Measurements from ENCODE around the gene MBD1. TPM values are rescaled to one million over a fixed set of nuclear protein-coding genes. Genes with fewer than 3 reads are reported as not detected.
A peak's percentile ranks its signal among the peaks of the same experiment; 100 is the strongest.

Gene MBD1
- total RNA-seq, 1 donor from 2014 or later: 29.2 TPM

- H3K9ac ChIP-seq (ENCODE audit: low read depth in 1 of 3, low read length in 3 of 3): no peak overlapping the region
- no peaks in the 10 kb centered on the region for H3K27me3 ChIP-seq (ENCODE audit: control insufficient read depth in 3 of 3, insufficient read depth in 3 of 3, low read length in 3 of 3)
- no peaks in the 10 kb centered on the region for H3K9me3 ChIP-seq (ENCODE audit: control insufficient read depth in 3 of 3, low read length in 3 of 3)
- peaks cover 21 to 40% (median 26%) of the 10 kb centered on the region in 3 donors for H3K4me1 ChIP-seq (ENCODE audit: control insufficient read depth in 3 of 3, insufficient read depth in 3 of 3, low read length in 3 of 3)
- H3K36me3 ChIP-seq (ENCODE audit: control insufficient read depth in 3 of 3, insufficient read depth in 3 of 3, low read length in 3 of 3): peaks cover 32 to 37% (median 37%) of the 10 kb centered on the region in 3 donors
- no peak overlapping the region for H3K4me3 ChIP-seq (ENCODE audit: low read length in 3 of 3)
- H3K27ac ChIP-seq (ENCODE audit: low read depth, low read length): no peak overlapping the region
Measured at GRCh38 chr18:50284255-50284885, 3.0 kb upstream of the MBD1 start.

- H3K36me3 ChIP-seq (ENCODE audit: control insufficient read depth in 3 of 3, insufficient read depth in 3 of 3, low read length in 3 of 3): peaks cover 37 to 42% (median 42%) of the 10 kb centered on the region in 3 donors
- H3K4me1 ChIP-seq (ENCODE audit: control insufficient read depth in 3 of 3, insufficient read depth in 3 of 3, low read length in 3 of 3): peaks cover 21 to 40% (median 26%) of the 10 kb centered on the region in 3 donors
- no peak overlapping the region for H3K9ac ChIP-seq (ENCODE audit: low read depth in 1 of 3, low read length in 3 of 3)
- H3K27me3 ChIP-seq (ENCODE audit: control insufficient read depth in 3 of 3, insufficient read depth in 3 of 3, low read length in 3 of 3): no peaks in the 10 kb centered on the region
- no peaks in the 10 kb centered on the region for H3K9me3 ChIP-seq (ENCODE audit: control insufficient read depth in 3 of 3, low read length in 3 of 3)
- H3K4me3 ChIP-seq (ENCODE audit: low read length in 3 of 3): no peak overlapping the region
- H3K27ac ChIP-seq (ENCODE audit: low read depth, low read length): no peak overlapping the region
Measured at GRCh38 chr18:50283469-50284209, 2.3 kb upstream of the MBD1 start.

- Histone ChIP-seq H3K9ac (ENCODE audit: low read depth in 1 of 3, low read length in 3 of 3) (peak overlapping the region in 1 of 3 donors; percentile 84), H3K27me3 (ENCODE audit: control insufficient read depth in 3 of 3, insufficient read depth in 3 of 3, low read length in 3 of 3) (no peaks in the 10 kb centered on the region), H3K9me3 (ENCODE audit: control insufficient read depth in 3 of 3, low read length in 3 of 3) (no peaks in the 10 kb centered on the region), H3K27ac (ENCODE audit: low read depth, low read length) (no peak overlapping the region), H3K4me3 (ENCODE audit: low read length in 3 of 3) (peak overlapping the region in 2 of 3 donors; percentile 95 to 100), H3K36me3 (ENCODE audit: control insufficient read depth in 3 of 3, insufficient read depth in 3 of 3, low read length in 3 of 3) (peaks cover 37 to 45% (median 42%) of the 10 kb centered on the region in 3 donors), H3K4me1 (ENCODE audit: control insufficient read depth in 3 of 3, insufficient read depth in 3 of 3, low read length in 3 of 3) (peaks cover 21 to 40% (median 26%) of the 10 kb centered on the region in 3 donors)
Measured at GRCh38 chr18:50282521-50283335, 1.4 kb upstream of the MBD1 start.

GRCh38 chr18:50281972-50282520, 723 bp upstream of the MBD1 start:
- H3K27ac ChIP-seq (ENCODE audit: low read depth, low read length): peak overlapping the region; percentile 88
- H3K4me1 ChIP-seq (ENCODE audit: control insufficient read depth in 3 of 3, insufficient read depth in 3 of 3, low read length in 3 of 3): peaks cover 19 to 36% (median 24%) of the 10 kb centered on the region in 3 donors
- no peaks in the 10 kb centered on the region for H3K9me3 ChIP-seq (ENCODE audit: control insufficient read depth in 3 of 3, low read length in 3 of 3)
- peak overlapping the region; percentile 93 to 100 (median 95) for H3K4me3 ChIP-seq (ENCODE audit: low read length in 3 of 3)
- peaks cover 38 to 46% (median 44%) of the 10 kb centered on the region in 3 donors for H3K36me3 ChIP-seq (ENCODE audit: control insufficient read depth in 3 of 3, insufficient read depth in 3 of 3, low read length in 3 of 3)
- H3K27me3 ChIP-seq (ENCODE audit: control insufficient read depth in 3 of 3, insufficient read depth in 3 of 3, low read length in 3 of 3): no peaks in the 10 kb centered on the region
- H3K9ac ChIP-seq (ENCODE audit: low read depth in 1 of 3, low read length in 3 of 3): peak overlapping the region; percentile 84 to 100 (median 99)

- Histone ChIP-seq H3K36me3 (ENCODE audit: control insufficient read depth in 3 of 3, insufficient read depth in 3 of 3, low read length in 3 of 3) (peaks cover 50 to 56% (median 54%) of the 10 kb centered on the region in 3 donors), H3K27me3 (ENCODE audit: control insufficient read depth in 3 of 3, insufficient read depth in 3 of 3, low read length in 3 of 3) (no peaks in the 10 kb centered on the region)
Measured at GRCh38 chr18:50280707-50281294, 522 bp downstream of the MBD1 start.

GRCh38 chr18:50279752-50280151, 1.6 kb downstream of the MBD1 start:
- peaks cover 54 to 61% (median 55%) of the 10 kb centered on the region in 3 donors for H3K36me3 ChIP-seq (ENCODE audit: control insufficient read depth in 3 of 3, insufficient read depth in 3 of 3, low read length in 3 of 3)
- peak overlapping the region; percentile 93 to 100 (median 95) for H3K4me3 ChIP-seq (ENCODE audit: low read length in 3 of 3)
- H3K9me3 ChIP-seq (ENCODE audit: control insufficient read depth in 3 of 3, low read length in 3 of 3): no peaks in the 10 kb centered on the region
- no peaks in the 10 kb centered on the region for H3K27me3 ChIP-seq (ENCODE audit: control insufficient read depth in 3 of 3, insufficient read depth in 3 of 3, low read length in 3 of 3)
- H3K9ac ChIP-seq (ENCODE audit: low read depth in 1 of 3, low read length in 3 of 3): peak overlapping the region; percentile 84 to 100 (median 99)
- peaks cover 18 to 27% (median 21%) of the 10 kb centered on the region in 3 donors for H3K4me1 ChIP-seq (ENCODE audit: control insufficient read depth in 3 of 3, insufficient read depth in 3 of 3, low read length in 3 of 3)
- H3K27ac ChIP-seq (ENCODE audit: low read depth, low read length): no peak overlapping the region

More at GRCh38 chr18:50280707-50281294, 522 bp downstream of the MBD1 start:
- peak overlapping the region; percentile 93 to 100 (median 95) for H3K4me3 ChIP-seq (ENCODE audit: low read length in 3 of 3)
- H3K4me1 ChIP-seq (ENCODE audit: control insufficient read depth in 3 of 3, insufficient read depth in 3 of 3, low read length in 3 of 3): peaks cover 18 to 27% (median 21%) of the 10 kb centered on the region in 3 donors
- H3K9ac ChIP-seq (ENCODE audit: low read depth in 1 of 3, low read length in 3 of 3): peak overlapping the region; percentile 84 to 100 (median 99)
- no peaks in the 10 kb centered on the region for H3K9me3 ChIP-seq (ENCODE audit: control insufficient read depth in 3 of 3, low read length in 3 of 3)
- peak overlapping the region; percentile 88 for H3K27ac ChIP-seq (ENCODE audit: low read depth, low read length)

- no peak overlapping the region for H3K9ac ChIP-seq (ENCODE audit: low read depth in 1 of 3, low read length in 3 of 3)
- no peaks in the 10 kb centered on the region for H3K9me3 ChIP-seq (ENCODE audit: control insufficient read depth in 3 of 3, low read length in 3 of 3)
- H3K27ac ChIP-seq (ENCODE audit: low read depth, low read length): no peak overlapping the region
- no peak overlapping the region for H3K4me3 ChIP-seq (ENCODE audit: low read length in 3 of 3)
- peaks cover 54 to 61% (median 57%) of the 10 kb centered on the region in 3 donors for H3K36me3 ChIP-seq (ENCODE audit: control insufficient read depth in 3 of 3, insufficient read depth in 3 of 3, low read length in 3 of 3)
- peaks cover 18 to 27% (median 21%) of the 10 kb centered on the region in 3 donors for H3K4me1 ChIP-seq (ENCODE audit: control insufficient read depth in 3 of 3, insufficient read depth in 3 of 3, low read length in 3 of 3)
- no peaks in the 10 kb centered on the region for H3K27me3 ChIP-seq (ENCODE audit: control insufficient read depth in 3 of 3, insufficient read depth in 3 of 3, low read length in 3 of 3)
Measured at GRCh38 chr18:50277942-50278341, 3.4 kb downstream of the MBD1 start.

GRCh38 chr18:50276452-50276851, 4.9 kb downstream of the MBD1 start:
- Histone ChIP-seq H3K4me3 (ENCODE audit: low read length in 3 of 3) (no peak overlapping the region), H3K4me1 (ENCODE audit: control insufficient read depth in 3 of 3, insufficient read depth in 3 of 3, low read length in 3 of 3) (peaks cover 12 to 16% (median 13%) of the 10 kb centered on the region in 3 donors), H3K36me3 (ENCODE audit: control insufficient read depth in 3 of 3, insufficient read depth in 3 of 3, low read length in 3 of 3) (peaks cover 61 to 69% (median 63%) of the 10 kb centered on the region in 3 donors), H3K9me3 (ENCODE audit: control insufficient read depth in 3 of 3, low read length in 3 of 3) (no peaks in the 10 kb centered on the region), H3K27me3 (ENCODE audit: control insufficient read depth in 3 of 3, insufficient read depth in 3 of 3, low read length in 3 of 3) (no peaks in the 10 kb centered on the region), H3K27ac (ENCODE audit: low read depth, low read length) (no peak overlapping the region), H3K9ac (ENCODE audit: low read depth in 1 of 3, low read length in 3 of 3) (no peak overlapping the region)

GRCh38 chr18:50275503-50276036, 5.8 kb downstream of the MBD1 start:
- H3K4me1 ChIP-seq (ENCODE audit: control insufficient read depth in 3 of 3, insufficient read depth in 3 of 3, low read length in 3 of 3): peaks cover 9 to 10% (median 10%) of the 10 kb centered on the region in 3 donors
- H3K36me3 ChIP-seq (ENCODE audit: control insufficient read depth in 3 of 3, insufficient read depth in 3 of 3, low read length in 3 of 3): peaks cover 70 to 77% (median 72%) of the 10 kb centered on the region in 3 donors
- H3K9me3 ChIP-seq (ENCODE audit: control insufficient read depth in 3 of 3, low read length in 3 of 3): no peaks in the 10 kb centered on the region
- H3K4me3 ChIP-seq (ENCODE audit: low read length in 3 of 3): no peak overlapping the region
- H3K27me3 ChIP-seq (ENCODE audit: control insufficient read depth in 3 of 3, insufficient read depth in 3 of 3, low read length in 3 of 3): no peaks in the 10 kb centered on the region
- no peak overlapping the region for H3K27ac ChIP-seq (ENCODE audit: low read depth, low read length)
- H3K9ac ChIP-seq (ENCODE audit: low read depth in 1 of 3, low read length in 3 of 3): no peak overlapping the region
